GM12878 (cell line): ENCODE data around the gene TRERF1. TPM values are rescaled to one million over a fixed set of nuclear protein-coding genes. Genes with fewer than 3 reads are reported as not detected.

Experiments used
- ATAC-seq: fragments of 200-7000 bp; cut with Tn5 transposase; 3 replicates; pipeline ENCODE4 v1.9.1; 2020; ENCODE audit warnings: mild to moderate bottlenecking, moderate library complexity
- BruUV-seq: library from RNA; stranded (reverse); fragments of 400-500 nt; replicated peaks from 2 replicates; lab custom pipeline; 2021; lab: Mats Ljungman, UMichigan
- CTCF ChIA-PET: fragments of 300-600 bp; sonication (Branson Sonifier 250); formaldehyde crosslinking; extraction: SDS; loops from one replicate; lab custom pipeline; 2021; ENCODE audit warnings: inconsistent platforms; lab: Yijun Ruan, JAX
- POLR2A ChIA-PET: fragments of 350-600 bp; formaldehyde crosslinking; extraction: SDS; loops from one replicate; lab custom pipeline; 2021; ENCODE audit warnings: inconsistent platforms; lab: Charles Lee
- RAD21 ChIA-PET: fragments of 300-600 bp; sonication (Branson Sonifier 250); formaldehyde crosslinking; loops from one replicate; lab custom pipeline; 2023; ENCODE audit warnings: antibody characterized with exemption; ENCODE audit not compliant: unreplicated experiment; lab: Charles Lee
- SMC1A ChIA-PET: fragments of 300-600 bp; sonication (Branson Sonifier 250); formaldehyde crosslinking; loops from one replicate; lab custom pipeline; 2023; ENCODE audit not compliant: unreplicated experiment, uncharacterized antibody; lab: Charles Lee
- DNase-seq: peaks from one replicate; pipeline ENCODE4 v3.0.0-alpha.2; 2011; ENCODE audit warnings: low read depth, low spot score
- FAIRE-seq: peaks from 3 replicates; lab custom pipeline; 2011; peaks lifted over from hg19 to GRCh38; lab: Jason Lieb, UNC
- H2AFZ ChIP-seq: 2 replicates; pipeline ENCODE4 v1.6.0; 2011; ENCODE audit warnings: low read depth, low read length, control low read depth; ENCODE audit not compliant: control insufficient read depth
- H3K27ac ChIP-seq: 2 replicates; pipeline ENCODE4 v1.5.1; 2011; ENCODE audit warnings: control low read depth; ENCODE audit not compliant: control insufficient read depth, insufficient read depth
- H3K27me3 ChIP-seq, 2 experiments: replicated peaks in 1 of 2; 2 replicates each; pipeline versions ENCODE4 v1.6.0 to v1.6.1; 2011; ENCODE audit warnings: low read length in 1 of 2; ENCODE audit not compliant: control insufficient read depth in 2 of 2, insufficient read depth in 2 of 2
- H3K36me3 ChIP-seq, 2 experiments: 2 replicates each; pipeline ENCODE4 v1.5.1; 2011; ENCODE audit warnings: low read length in 1 of 2; ENCODE audit not compliant: control insufficient read depth in 2 of 2, insufficient read depth in 2 of 2
- H3K4me1 ChIP-seq: 2 replicates; pipeline ENCODE4 v1.6.1; 2011; ENCODE audit warnings: mild to moderate bottlenecking, low read length, moderate library complexity, mixed read lengths; ENCODE audit not compliant: control insufficient read depth, insufficient read depth
- H3K4me2 ChIP-seq: 2 replicates; pipeline ENCODE4 v1.6.0; 2011; ENCODE audit warnings: control low read depth; ENCODE audit not compliant: control insufficient read depth, insufficient read depth
- H3K4me3 ChIP-seq: fragments of 200-600 bp; sonication (generic); 2 replicates; pipeline ENCODE4 v1.5.1; 2016
- H3K79me2 ChIP-seq: 2 replicates; pipeline ENCODE4 v1.6.0; 2011; ENCODE audit warnings: low read length; ENCODE audit not compliant: control insufficient read depth, insufficient read depth
- H3K9ac ChIP-seq: 2 replicates; pipeline ENCODE4 v1.8.0; 2011; ENCODE audit warnings: low read length, control low read depth, mixed read lengths; ENCODE audit not compliant: control insufficient read depth, insufficient read depth
- H3K9me3 ChIP-seq: replicated peaks from 3 replicates; pipeline ENCODE4 v1.5.1; 2011; ENCODE audit warnings: mild to moderate bottlenecking, low read length; ENCODE audit not compliant: control insufficient read depth, insufficient read depth
- H4K20me1 ChIP-seq: 2 replicates; pipeline ENCODE4 v1.6.0; 2011; ENCODE audit not compliant: control insufficient read depth, insufficient read depth
- MTA2 ChIP-seq: fragments of 450-650 bp; IDR thresholded peaks from 2 replicates; pipeline ENCODE4 v1.6.1; 2016; ENCODE audit warnings: low read depth, mild to moderate bottlenecking, moderate library complexity
- POLR2AphosphoS2 ChIP-seq: IDR thresholded peaks from 2 replicates; pipeline ENCODE4 v1.6.1; 2011; ENCODE audit warnings: low read depth, mild to moderate bottlenecking, low read length, improper control_type of control experiment, moderate library complexity
- RCOR1 ChIP-seq: conservative IDR thresholded peaks from 2 replicates; pipeline ENCODE4 v1.6.1; 2012; ENCODE audit warnings: low read depth, low read length, improper control_type of control experiment
- RUNX3 ChIP-seq: IDR thresholded peaks from 2 replicates; pipeline ENCODE4 v1.6.1; 2012; ENCODE audit warnings: low read length, inconsistent platforms
- SP1 ChIP-seq: IDR thresholded peaks from one replicate; pipeline ENCODE4 v1.6.1; 2011; ENCODE audit warnings: low read depth, low read length
- SPI1 ChIP-seq: IDR thresholded peaks from 2 replicates; pipeline ENCODE4 v1.6.1; 2011; ENCODE audit warnings: low read depth, mild to moderate bottlenecking, low read length, moderate library complexity, borderline replicate concordance; ENCODE audit not compliant: insufficient read depth
- WGBS: methylation state at CpG from one replicate; pipeline ENCODE4 v1.1.6; 2016; ENCODE audit warnings: low lambda C conversion rate; ENCODE audit not compliant: insufficient replicate concordance, insufficient coverage; ENCODE audit errors: missing lambda C conversion rate; 5-methylcytosine and 5-hydroxymethylcytosine counted together
- in situ Hi-C: fragments of 300-500 bp; cut with MboI; formaldehyde crosslinking; loops from 9 replicates; pipeline ENCODE4 v1.14.3; 2018; ENCODE audit warnings: mixed read lengths
- intact Hi-C: fragments of 100-400 bp; cut with micrococcal nuclease; formaldehyde crosslinking; loops from one replicate; pipeline ENCODE4 v1.14.2; 2022; ENCODE audit not compliant: unreplicated experiment
- polyA plus RNA-seq, 11 experiments: library from polyadenylated mRNA; depleted of rRNA in 4 of 11; unstranded in 6 of 11; stranded (reverse) in 5 of 11; fragments of >200 nt; fragmentation: Nextera tagmentation in 4 of 11; fragmentation: Illumina TruSeq in 1 of 11; extraction: Ambion mirVana in 4 of 11; extraction: Trizol in 1 of 11; gene quantifications; 1 replicate in 1 of 11; 2 replicates in 10 of 11; pipeline versions ENCODE4 v1.2.1 to v1.2.3, GENCODE V29; 2011 to 2016; ENCODE audit warnings: inconsistent platforms in 2 of 11, missing spikeins in 2 of 11, low read depth in 1 of 11
- total RNA-seq, 4 experiments: library from RNA; depleted of rRNA in 3 of 4; stranded (reverse); fragments of >200 nt in 3 of 4; fragmentation: Illumina TruSeq in 1 of 4; extraction: Trizol in 1 of 4; gene quantifications; 2 replicates each; pipeline versions ENCODE4 v1.2.1 to v1.2.3, GENCODE V29; 2013 to 2021
- TF ChIP-seq, protein P1 (sequence below): fragments of 450-650 bp; IDR thresholded peaks from 2 replicates; pipeline ENCODE4 v1.6.1; 2018; ENCODE audit warnings: mild to moderate bottlenecking, low read depth, moderate library complexity; ENCODE audit not compliant: partially characterized antibody

The TRERF1 gene
- total and polyA plus RNA-seq, 10 of the 15 experiments (the other 5 are each of a cell fraction or from before 2014, with no cell fraction given): 2.2 to 19.4 (median 7.2) TPM

DNA sequence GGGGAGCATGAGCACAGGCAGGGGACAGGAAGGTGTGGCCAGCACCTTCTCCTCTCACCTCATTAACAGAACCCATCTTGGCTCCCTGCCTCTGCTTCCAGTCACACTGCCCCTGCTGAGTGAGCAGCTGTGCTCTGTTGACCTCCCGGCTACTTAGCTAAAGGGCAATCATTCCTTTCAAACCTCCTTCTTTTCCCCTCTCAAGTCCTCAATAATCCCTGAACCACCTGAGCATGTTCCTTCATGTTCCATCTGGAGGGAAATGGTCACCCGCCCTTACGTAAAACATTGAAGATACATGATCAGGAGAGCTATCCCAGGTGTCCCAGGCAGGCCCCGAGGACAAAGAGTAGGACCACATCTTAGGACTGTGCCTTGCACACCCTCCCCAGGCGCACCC, 212.4 kb downstream of the TRERF1 start (continued):
- TF ChIP-seq RCOR1 (no peak), POLR2AphosphoS2 (no peak)

DNA sequence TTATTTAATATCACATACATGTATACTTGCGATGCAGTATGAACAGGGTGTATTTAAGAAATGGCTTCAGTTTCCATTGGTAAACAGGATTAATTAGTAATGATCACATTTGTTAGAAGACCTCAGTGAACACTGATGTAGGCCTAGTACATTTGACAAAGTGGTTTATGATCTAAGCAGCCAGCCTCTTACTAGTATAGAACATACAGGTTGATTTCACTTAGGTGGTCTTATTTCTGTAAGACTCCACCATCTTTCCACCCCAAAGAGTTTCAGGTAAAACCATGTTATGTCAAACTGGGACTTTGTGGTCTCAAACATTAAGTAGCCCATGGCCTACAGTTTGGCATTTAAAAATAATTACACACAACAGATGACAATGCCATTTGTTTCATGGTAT, 213.9 kb downstream of the TRERF1 start:
- WGBS: 94% methylated on average over 1 of the region's 1 CpG
- no peak overlapping the region for H3K4me2 ChIP-seq
- H3K36me3 ChIP-seq: peaks cover 0 to under 1% of the 10 kb centered on the region in 2 experiments; a peak in 1 of 4 replicates
- H3K4me1 ChIP-seq: peaks cover 36% of the 10 kb centered on the region
- no peak overlapping the region for H3K4me3 ChIP-seq
- no TSS peak for BruUV-seq
- intact Hi-C loops (no loop called here), in situ Hi-C loops (no loop called here)
- no peak for ATAC-seq
- no peak overlapping the region for H2AFZ ChIP-seq
- H3K79me2 ChIP-seq: no peaks in the 10 kb centered on the region
- H4K20me1 ChIP-seq: no peaks in the 10 kb centered on the region
- no peaks in the 10 kb centered on the region for H3K27me3 ChIP-seq
- DNase-seq: no peak
- SMC1A ChIA-PET: interaction anchor here (1.3 to 3.6 kb wide), 6 partner anchors 12 to 152 kb away, joined by 3 to 31 read pairs (median 6); no protein-coding TSS in a partner anchor
- TF ChIP-seq SP1 (no peak), SPI1 (no peak), MTA2 (0 out of 2 replicates have a peak, but pooled peaks have one; percentile 11), RUNX3 (peak; percentile 32; the same call in 1 of the 2 replicates)
- TF ChIP-seq, protein P1, sequence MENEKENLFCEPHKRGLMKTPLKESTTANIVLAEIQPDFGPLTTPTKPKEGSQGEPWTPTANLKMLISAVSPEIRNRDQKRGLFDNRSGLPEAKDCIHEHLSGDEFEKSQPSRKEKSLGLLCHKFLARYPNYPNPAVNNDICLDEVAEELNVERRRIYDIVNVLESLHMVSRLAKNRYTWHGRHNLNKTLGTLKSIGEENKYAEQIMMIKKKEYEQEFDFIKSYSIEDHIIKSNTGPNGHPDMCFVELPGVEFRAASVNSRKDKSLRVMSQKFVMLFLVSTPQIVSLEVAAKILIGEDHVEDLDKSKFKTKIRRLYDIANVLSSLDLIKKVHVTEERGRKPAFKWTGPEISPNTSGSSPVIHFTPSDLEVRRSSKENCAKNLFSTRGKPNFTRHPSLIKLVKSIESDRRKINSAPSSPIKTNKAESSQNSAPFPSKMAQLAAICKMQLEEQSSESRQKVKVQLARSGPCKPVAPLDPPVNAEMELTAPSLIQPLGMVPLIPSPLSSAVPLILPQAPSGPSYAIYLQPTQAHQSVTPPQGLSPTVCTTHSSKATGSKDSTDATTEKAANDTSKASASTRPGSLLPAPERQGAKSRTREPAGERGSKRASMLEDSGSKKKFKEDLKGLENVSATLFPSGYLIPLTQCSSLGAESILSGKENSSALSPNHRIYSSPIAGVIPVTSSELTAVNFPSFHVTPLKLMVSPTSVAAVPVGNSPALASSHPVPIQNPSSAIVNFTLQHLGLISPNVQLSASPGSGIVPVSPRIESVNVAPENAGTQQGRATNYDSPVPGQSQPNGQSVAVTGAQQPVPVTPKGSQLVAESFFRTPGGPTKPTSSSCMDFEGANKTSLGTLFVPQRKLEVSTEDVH: no peak
- TF ChIP-seq, all 136 proteins: peak for 2
- ChIA-PET CTCF (interaction anchor here (1.2 to 1.5 kb wide), 2 partner anchors 11 to 24 kb away, joined by 3 to 8 read pairs; no protein-coding TSS in a partner anchor), RAD21 (interaction anchor here (3.1 kb wide), 1 partner anchor 14 kb away, joined by 18 read pairs; no protein-coding TSS in a partner anchor), POLR2A (interaction anchor here (1.2 kb wide), 1 partner anchor 22 kb away, joined by 3 read pairs; no protein-coding TSS in a partner anchor)
- Histone ChIP-seq H3K27ac (no peak overlapping the region; the same call in 1 of the 2 replicates), H3K9ac (no peak overlapping the region), H3K9me3 (no peaks in the 10 kb centered on the region)
- no peak for FAIRE-seq
